IPS-NIHi7 (cell line): ENCODE measurements around the gene PADI1.
A peak's percentile ranks its signal among the peaks of the same experiment; 100 is the strongest.

Source experiments
- DNase-seq: peaks from one replicate; pipeline ENCODE4 v3.0.0; 2012; ENCODE audit warnings: mixed read lengths; ENCODE audit errors: extremely low spot score

The PADI1 gene

DNA sequence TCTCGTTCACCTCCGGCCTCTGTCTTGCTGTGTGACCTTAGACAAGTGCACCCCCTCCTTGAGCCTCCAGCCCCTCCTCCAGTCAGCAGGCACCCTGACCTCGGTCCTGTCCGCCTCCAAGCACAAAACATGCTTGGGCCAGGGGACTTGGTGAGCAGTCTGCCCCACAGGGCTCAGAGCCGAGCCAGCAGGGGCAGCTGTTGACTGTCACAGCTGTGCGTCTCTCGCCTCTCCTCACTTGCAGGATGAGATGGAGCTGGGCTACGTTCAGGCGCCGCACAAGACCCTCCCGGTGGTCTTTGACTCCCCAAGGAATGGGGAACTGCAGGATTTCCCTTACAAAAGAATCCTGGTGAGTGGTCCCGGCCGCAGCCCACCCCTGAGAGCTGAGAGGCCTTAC, 68.2 kb downstream of the PADI1 start:
- DNase-seq = no peak

DNA sequence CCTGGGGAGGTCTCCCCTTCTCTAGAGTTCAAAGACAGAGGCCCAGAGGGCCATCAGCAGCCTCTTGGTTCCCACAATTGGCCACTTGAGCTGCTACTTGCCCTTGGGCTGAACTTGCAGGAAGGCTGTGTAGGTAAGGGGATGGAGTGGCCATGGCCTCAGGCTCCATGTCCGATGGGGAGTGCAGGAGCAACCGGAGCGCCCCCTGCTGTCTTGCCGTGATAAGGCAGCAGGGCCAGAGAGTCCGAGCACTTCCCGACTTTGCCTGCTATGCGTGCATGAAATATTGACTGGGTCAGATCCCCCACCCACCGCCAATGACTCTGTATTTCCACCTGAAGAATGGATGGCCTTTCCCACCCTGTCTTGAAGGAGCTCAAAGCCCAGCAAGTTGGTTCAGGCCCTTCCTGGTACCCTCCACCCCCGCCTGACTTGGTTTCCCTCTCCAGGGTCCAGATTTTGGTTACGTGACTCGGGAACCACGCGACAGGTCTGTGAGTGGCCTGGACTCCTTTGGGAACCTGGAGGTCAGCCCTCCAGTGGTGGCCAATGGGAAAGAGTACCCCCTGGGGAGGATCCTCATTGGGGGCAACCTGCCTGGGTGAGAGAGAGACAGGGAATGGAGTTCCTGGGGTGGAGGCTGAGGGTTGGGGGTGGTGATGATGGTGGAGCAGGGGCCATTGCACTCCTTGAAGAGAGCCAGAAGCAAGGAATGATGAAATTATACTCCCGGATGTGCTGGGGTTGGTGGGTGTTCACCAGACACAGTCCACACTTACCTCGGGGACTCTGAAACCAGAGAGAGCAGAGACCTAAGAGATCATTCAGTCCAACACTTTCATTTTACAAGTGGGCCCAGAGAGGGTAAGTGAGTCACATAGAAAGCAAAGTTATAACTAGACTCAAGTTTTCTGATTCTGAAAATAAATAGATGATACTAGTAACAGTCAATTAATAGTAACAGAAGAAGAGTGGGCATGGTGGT, 69.5 kb downstream of the PADI1 start:
- peak; percentile 91 for DNase-seq

DNA sequence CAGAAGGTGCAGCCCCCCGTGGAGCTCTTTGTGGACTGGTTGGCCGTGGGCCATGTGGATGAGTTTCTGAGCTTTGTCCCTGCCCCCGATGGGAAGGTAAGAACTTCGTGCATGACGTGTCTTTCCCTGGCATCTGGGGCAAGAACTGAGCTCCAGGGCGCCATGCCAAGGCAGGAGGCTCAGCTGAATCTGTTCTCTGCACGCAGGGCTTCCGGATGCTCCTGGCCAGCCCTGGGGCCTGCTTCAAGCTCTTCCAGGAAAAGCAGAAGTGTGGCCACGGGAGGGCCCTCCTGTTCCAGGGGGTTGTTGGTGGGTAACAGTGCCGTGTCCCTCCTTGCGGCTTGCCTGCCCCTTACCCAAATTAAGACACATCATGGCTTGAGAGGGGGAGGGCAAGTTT, 71.6 kb downstream of the PADI1 start:
- DNase-seq = no peak

DNA sequence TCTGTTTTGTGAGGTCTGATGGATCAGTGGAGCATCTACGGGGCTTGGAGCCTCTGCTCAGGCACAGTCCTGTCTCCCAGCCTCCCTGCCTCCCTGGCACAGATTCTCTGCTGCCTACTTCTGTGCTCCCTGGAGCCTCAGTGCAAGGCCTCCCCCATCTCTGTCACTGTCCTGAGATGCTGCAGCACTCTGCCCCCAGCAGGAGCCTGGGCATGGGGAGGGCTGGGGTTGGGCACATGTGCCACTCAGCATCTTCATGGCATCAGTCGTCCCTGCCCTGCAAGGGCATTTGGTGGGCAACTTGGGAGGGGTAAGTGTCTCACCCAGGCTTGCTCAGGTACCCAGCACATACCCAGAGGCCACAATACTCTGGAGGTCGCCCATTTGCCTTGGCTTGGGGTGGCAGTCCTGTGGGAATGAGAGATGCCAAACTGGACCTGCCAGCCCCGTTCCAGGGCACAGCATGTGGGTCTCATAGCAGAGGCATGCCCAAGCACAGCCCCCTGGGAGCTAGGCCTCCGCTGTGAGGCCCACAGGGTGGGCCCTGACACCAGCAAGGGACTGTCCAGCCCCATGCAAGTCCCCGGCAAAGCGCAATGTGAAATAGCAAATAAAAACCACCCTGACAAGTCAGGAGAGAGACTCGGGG, 72.7 kb downstream of the PADI1 start:
- no peak for DNase-seq

DNA sequence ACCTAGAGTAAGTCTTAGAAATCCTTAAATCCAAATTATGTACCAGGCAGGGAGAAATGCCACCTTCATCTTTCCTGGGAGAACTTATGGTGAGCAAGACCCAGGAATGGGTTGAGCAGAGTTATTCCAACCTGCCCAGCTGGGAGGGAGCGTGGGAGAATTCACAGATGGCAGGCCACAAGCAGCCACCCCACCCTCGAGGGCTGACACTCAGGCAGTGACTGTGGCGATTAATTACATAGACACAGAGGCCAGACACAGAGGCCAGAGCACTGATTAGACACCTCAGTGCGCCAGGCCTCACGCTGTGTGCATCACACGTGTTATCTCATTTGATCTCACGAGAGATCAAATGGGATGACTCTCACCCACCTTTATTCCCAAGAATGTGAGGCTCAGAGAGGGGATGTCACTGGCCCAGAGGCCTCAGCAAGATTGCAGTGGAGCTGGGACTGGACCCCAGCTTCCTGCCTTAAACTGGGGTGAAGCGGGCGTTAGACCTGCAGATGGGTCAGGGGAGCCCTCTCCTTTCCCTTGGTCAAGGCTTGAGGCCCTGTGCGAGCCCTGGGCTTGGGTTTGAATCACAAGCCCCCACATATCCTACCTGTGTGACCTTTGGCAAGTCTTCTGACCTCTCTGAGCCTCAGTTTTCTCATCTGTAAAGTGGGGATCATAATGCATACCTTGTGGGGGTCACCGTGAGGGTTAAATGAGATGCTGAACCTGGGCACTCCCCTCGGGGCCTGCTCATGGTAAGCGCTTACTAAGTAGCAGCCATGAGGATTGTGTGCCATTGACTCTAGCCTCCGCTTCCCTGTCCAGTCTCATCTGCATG, 74.3 kb downstream of the PADI1 start:
- DNase-seq = no peak

DNA sequence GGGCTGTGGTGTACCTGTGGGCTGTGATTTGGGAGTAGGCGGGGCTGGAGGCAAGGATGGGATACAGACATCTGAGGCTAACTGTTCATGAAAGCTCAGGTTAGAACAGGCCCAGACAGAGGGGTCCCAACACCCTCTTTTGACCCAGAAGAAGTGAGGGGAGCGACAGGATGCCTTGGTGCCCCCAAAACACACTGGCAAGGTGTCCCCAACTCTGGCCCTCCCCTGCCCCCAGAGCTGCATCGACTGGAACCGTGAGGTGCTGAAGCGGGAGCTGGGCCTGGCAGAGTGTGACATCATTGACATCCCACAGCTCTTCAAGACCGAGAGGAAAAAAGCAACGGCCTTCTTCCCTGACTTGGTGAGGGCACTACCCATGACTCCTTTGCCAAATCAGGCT, 75.5 kb downstream of the PADI1 start:
- DNase-seq = no peak

DNA sequence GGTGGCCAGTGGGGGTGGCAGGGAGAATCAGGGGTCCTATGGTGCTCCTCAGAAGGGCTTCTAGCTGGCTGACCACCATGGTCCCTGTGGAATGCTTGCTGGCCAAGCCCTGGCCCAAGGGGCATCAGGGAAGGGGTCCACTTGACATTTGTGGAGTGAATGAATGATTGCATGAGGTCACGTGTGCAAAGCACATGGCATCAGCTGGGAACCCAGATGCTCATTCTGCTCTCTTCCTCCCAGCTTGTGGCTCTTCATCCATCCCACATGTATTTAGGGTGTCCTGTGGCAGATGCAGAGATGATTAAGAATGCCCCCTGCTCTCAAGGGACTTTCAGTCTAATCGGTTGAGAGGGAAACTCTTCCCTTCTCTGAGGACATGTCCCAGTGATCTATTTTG, 76.0 kb downstream of the PADI1 start:
- DNase-seq = no peak

DNA sequence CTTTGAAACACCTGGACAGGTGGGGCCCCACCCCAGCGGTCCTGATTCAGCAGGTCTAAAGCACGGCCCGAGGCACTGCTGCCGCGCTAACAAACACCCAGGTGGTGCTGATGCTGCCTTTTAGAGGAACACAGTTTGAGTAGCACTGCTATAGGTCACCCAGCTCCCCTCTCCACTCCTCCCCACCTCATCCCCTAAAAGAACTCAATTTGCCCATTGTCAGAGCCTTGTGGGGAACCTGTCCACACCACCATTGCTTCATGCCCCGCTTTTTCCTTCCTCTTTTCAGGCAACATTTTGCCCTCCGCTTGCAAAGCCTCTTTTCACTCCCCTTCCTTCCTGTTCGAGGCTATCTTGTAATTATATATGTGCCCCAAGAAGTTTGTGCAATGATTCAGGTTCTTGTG, 76.8 kb downstream of the PADI1 start:
- no peak for DNase-seq

DNA sequence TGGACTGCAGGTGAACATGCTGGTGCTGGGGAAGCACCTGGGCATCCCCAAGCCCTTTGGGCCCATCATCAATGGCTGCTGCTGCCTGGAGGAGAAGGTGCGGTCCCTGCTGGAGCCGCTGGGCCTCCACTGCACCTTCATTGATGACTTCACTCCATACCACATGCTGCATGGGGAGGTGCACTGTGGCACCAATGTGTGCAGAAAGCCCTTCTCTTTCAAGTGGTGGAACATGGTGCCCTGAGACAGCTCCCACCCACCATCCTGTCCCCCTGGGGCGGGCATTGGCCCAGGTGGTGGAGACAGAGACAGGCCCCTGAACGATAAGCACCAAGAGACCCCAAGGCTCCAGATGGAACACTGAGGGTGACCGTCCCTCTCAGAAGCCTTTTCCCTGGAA, 77.9 kb downstream of the PADI1 start:
- no peak for DNase-seq

DNA sequence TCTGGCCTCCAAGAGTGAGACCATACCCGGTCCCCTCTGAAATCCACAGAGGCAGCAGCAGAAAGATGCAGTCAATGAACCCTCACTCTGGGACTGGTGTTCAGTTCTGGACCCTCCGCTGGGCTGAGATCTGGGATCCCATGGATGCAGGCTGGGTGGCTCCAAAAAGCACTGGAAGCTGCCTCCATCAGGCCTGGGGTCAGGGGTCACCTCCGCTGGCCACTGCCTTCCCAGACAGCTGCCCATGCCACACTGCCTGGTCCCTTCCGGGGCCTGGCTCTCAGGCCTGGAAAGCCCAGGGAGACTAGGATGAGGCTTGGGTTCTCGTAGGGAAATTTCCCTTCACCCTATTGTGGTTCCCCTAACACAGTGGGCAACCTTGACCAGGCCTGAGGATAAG, 81.7 kb downstream of the PADI1 start:
- DNase-seq = no peak

DNA sequence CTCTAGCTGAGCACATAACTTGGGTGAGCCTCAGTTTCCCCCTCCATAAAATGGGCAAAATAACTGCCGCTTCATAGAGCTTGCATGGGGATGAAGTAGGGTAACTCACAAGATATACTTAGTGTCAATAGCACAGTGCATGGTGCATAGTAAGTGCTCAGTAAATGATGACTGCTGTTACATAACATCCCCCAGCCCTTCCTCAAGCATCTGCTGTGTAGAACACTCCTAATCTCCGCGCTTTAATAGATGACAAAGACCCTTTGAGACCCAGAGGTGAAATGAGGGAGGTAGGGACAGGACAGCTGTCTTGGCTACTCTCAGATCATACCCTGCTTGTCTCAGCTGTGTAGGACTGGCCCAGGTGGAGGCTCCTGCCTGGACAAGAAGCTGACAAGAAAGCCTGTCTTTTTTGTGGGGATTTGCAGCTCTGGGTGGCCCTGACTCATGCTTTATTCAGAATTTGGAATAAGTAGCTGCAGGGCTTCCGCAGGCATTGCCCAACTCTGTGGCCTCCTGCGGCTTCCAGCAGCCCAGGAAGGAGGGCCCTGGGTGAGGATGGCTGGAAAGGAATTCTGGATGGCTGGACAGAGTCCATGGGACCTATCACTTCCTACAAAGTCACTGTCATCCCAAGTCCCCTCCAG, 82.3 kb downstream of the PADI1 start:
- no peak for DNase-seq

DNA sequence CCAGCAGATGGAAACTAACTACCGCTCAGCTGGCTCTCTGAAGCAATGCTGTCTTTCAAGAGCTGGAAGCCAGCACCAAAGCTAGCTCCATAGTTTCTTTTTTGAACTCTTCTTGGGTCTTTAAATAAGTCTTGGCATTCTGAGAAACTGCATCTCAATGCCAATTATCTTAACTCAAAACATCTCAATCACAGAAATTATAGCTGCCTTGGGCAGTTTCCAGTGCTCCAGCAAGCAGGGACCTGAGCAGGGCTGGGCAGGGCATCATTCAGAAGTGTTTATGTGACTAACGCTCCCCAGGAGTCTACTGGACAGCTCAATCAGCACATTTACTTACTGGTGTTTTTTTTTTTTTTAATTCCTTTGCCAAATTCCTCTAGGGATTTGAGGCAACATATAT, 84.8 kb downstream of the PADI1 start:
- DNase-seq = no peak

DNA sequence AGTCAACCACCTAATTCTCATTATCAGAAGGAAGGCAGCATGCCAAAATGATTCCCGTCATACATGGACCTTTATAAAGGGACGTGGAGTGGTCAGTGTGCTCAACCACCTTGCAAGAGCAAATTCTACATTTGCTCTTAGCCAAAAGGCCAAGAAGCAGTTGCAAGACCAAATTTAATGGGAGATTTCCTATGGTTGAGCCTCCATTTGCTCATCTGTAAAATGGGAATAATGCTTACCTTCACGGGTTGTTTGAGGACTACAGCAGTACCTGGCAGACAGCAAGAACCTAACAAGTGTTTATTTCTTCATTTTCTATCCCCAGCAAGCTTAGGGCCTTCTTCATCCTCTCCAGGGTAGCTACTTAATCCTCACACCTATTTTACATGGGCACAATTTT, 85.6 kb downstream of the PADI1 start:
- DNase-seq = no peak

DNA sequence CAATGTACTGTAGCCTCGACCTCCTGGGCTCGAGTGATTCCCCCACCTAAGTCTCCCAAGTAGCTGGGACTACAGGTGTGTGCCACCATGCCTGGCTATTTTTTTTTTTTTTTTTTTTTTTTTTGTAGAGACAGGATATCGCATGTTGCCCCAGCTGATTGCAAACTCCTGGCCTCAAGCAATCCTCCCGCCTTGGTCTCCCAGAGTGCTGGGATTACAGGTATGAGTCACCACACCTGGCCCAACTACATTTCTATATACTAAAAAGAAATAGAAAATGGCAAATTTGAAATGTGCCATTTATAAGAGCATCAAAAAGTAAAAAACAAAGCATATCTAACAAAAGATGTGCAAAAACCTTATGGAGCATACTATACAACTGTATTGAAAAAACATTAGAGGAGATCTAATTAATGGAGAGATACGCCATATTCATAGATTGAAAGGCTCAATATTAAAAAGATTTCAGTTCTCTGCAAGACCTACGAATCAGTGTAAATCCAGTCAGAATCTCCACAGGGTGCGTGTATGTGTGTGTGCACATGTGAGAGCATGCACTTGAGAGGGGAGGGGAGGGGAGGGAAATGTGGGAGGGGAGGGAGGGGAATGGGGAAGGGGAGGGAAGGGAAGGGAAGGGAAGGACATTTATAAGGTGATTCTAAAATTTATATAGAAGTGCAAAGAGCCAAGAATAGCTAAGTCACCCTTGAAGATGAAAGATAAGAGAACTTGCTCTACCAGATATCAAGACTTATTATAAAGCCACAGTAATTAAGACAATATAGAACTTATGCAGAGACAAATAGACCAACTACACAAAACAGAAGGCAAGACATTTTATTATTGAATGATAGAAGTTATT, 87.6 kb downstream of the PADI1 start:
- no peak for DNase-seq

DNA sequence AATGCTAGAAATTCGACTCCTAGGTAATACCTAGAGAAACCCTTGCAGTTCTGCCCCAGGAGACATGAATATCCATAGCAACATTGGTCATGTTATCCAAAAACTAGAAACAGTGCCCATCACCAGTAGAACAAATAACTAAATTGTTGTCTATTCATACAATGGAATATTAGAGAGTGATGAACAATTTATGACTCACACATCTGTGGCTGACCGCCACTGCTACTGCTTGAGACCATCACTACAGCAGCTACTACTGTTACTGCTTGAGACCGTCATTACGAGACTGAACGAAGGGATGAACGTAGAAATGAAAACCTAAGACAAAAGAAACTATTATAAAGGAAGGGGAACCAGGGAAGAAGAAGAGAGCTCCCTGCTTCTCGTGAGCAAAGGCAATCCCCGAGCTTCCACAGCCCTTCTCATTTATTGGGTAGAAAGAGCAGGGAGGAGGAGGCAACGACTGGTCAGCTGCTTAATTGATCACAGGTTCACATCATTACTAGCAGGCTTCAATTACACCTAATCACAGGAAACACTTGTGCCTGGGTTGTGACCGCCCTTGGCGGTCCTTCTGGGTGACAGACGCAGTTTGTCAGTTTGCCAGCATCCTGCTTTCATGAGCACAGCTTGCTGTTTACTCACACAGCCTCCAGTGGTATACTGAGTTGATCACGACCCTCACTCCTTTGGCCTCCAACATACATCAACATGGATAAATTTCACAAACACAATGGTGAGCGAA, 88.9 kb downstream of the PADI1 start:
- DNase-seq = no peak

DNA sequence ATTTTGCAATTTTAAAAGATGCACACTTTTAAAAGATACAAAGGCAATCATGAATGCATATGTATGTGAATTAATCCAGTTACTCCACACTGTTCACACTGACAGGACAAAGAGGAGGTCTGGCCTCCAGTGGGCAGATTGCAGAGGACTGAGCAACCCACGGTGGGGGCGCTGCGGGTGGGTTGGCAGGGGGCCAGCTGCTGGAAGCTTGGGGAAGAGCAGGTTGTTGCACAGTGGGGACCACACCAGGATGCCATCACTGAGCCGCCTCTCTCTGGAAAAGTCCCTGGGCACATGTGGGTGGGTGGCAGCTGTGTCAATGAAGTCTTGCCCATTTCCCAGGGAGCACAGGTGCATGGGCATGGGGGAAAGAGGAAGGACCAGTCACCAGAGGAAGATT, 90.4 kb downstream of the PADI1 start:
- DNase-seq = no peak
